NOMO-1 treated with dmso at 0.1 percent for 144 hours (cell line): ENCODE measurements around the gene PGM2L1.
A peak's percentile ranks its signal among the peaks of the same experiment; 100 is the strongest.
"Not testable (repeated sequence)": the region's sequence is repeated elsewhere in the genome, so short reads cannot be mapped to it uniquely, and the experiment has no call there.

Experiments used
- DNase-seq: peaks from one replicate; lab custom pipeline; 2025; ENCODE audit not compliant: unreplicated experiment; lab: John Stamatoyannopoulos, UW

Gene PGM2L1

GRCh38 chr11:74398244-74399159, at the start of gene PGM2L1:
PGM2L1 (minus strand) TSS chr11:74398433; CDS start chr11:74398161, 272 bp downstream.
- peak; percentile 94 for DNase-seq

GRCh38 chr11:74447720-74448119, 49.5 kb upstream of the PGM2L1 start:
- no peak for DNase-seq

DNA sequence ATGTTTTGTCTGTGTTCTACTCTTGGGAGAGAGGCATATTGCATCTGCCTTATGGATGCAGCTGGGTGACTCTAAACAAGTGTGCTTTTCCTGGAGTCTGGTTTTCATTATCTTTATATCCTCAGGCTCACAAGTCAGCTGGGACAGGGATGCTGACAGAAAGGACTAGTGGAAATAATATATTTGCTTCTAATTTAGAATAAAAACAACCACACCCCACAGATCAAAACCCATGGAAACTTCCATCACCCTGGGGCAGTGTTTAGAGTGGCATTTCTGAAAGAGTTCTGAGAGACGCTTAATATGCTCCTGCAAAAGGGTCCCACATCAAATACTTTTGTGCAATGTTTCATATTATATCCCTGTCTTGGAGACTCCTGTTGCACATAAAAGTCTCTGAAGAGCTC, 48.3 kb upstream of the PGM2L1 start:
- no peak for DNase-seq

- DNase-seq: no peak
These were observed 46.1 kb upstream of the PGM2L1 start for GRCh38 chr11:74444173-74444826.

DNA sequence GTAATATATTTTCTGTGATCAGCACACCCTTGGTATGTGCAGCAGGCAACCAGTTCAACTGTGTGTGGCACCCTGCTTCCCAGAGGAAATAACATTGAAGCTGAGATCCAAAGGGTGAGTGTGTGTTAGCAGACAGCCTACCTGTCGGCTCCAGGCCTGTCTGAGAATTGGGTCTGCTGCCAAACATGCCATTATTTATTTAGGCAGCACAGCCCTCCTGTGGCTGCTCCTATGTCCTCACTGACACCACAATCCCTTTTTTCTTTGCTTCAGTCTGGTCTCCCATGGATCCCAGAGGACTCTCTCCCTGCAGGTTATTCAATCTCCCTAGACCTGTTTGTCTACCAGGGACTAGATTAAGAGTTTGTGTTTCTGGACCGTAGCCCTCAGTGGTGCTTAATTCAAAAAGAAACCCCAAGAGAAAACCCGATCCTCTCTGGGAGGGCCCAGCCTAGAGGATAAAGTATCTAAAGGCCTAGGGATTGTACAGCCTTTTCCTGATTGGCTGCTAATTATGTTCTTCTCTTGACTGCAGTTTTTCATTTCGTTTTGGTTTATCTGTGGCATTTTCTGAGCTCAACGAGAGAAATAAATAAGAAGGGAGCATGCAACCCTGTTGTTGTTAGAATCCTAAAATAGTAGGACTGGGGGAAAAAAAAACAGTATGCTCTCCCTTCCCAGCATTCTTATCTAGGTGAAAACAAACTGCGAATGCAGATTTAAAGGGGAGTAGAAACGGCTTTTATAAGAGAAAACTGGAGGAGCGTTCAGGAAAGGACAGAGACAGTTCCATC, 45.0 kb upstream of the PGM2L1 start:
- no peak for DNase-seq

- no peak for DNase-seq
These were observed 44.4 kb upstream of the PGM2L1 start for GRCh38 chr11:74442636-74443035.

DNA sequence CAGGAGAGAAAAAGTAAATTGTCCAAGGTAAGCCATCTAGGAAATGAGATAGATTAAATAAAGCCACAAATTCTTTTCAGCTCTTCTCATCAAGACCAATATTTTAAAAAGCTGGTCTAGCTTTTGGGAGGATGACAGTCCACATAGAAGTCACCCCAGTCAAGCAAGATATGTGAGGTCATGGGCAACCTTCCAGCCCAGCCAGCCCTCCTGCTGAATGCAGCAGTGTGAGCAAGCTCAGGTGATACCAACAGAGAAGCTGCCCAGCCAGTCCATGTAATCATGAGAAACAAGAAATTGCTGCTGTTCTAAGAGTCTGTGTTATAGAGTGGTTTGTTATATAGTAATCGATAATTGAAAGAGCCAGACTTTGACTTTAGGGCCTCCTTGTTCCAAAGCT, 40.4 kb upstream of the PGM2L1 start:
- DNase-seq: no peak

- DNase-seq: no peak
These were observed 39.3 kb upstream of the PGM2L1 start for GRCh38 chr11:74437441-74438042.

- peak; percentile 72 for DNase-seq
These were observed 36.3 kb upstream of the PGM2L1 start for GRCh38 chr11:74434528-74434927.

DNA sequence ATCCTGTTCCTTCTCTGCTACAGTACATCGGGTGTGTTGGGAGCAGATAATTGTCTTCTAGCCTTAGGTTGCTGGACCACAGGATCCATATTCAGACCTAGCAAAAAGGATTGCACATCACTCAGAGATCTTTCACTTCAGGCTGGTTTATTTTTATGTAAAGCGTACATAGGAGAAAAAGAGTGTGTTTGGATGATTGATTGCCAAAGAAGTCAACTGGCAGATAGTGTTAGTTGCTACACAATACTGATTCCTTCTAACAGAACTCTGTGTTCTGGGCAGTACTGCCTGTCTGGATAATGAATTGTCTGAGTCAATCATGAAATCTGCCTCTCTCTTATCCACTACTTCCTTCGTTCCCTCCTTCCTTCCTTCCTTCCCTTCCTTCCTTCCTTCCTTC, 31.0 kb upstream of the PGM2L1 start:
- DNase-seq: no peak

DNA sequence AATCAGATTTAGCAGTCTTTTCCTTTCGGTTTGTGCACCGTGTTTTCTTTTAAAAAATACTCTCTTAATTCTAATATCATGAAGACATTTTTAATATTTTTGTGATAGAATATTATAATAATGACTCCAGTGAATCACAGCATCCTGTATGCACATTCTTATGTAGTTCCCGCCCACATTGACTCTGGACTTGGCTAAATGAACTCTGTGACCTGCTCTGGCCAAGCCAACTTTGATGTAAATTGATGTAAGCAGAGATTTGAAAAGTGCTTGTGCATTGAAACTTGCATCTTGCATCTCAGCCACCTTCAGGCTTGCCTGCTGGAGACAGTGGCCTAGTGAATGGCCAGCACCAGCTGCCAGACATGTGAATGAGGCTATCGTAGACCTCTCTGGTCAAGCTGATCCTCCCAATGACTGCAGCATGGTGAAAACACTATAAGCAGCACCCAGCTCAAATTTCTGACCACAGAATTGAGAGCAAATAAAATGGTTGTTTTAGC, 29.2 kb upstream of the PGM2L1 start:
- no peak for DNase-seq

GRCh38 chr11:74425100-74425499, 26.9 kb upstream of the PGM2L1 start:
- DNase-seq: no peak

DNA sequence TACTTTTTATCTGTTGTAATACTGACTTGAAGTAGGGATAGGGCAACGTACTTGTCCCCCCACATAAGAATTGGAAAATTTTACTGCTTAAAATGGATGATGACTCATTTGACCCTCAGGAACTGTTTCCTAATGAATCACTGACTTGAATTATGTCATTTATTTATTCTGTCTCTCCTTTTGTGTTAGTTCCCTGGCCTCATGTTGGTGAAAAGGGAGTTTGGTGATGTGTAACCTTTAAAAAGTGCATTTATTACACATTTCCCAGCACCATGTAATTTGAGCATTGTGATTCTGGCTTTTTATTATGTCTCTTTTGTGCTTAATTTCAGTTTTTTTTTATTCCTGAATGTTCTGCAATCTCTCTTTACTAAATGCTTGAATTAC, 20.3 kb upstream of the PGM2L1 start:
- no peak for DNase-seq

DNA sequence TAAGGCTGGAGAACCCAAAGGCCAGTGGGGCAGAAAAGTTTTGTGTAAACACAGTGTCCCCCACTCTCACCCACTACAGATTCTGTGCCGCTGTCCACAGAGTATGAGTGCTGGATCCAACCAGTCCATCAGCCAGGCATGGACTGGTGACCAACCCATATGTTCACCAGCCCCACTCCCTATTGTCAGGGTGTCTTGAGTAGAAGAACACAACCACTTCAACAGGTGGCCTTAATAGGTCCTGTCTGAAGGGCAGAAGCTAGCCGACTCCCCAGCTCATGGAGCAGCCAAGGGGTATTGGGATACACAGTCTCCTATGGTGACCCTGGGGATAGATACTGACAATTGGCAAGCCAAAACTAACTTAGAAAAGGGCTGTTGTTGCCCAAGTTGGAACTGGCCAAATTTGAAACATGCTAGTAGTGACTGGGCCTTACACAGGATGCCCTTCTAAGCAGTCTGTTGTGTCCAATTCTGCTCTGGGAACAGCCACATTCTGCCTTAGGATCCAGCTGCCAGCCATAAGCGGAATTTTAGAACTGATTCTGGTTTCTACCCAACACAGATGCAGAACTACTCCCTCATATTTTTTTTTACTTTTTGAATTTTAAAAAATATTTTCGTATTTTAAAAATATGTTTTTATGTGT, 19.8 kb upstream of the PGM2L1 start:
- no peak for DNase-seq

- no peak for DNase-seq
These were observed 19.2 kb upstream of the PGM2L1 start for GRCh38 chr11:74417379-74417804.

DNA sequence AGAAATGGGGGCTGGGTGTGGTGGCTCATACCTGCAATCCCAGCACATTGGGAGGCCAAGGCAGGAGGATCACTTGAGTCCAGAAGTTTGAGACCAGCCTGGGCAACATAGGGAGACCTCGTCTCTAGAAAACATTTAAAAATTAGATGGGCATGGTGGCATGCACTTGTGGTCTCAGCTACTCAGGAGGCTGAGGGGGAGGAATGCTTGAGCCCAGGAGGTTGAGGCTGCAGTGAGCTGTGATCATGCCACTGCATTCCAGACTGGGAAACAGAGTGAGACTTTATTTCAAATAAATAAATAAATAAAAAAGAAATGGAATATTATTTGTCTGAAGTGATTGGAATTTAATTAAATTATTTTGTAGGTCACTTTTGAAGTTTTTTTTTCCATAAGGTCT, 18.7 kb upstream of the PGM2L1 start:
- DNase-seq: not testable (repeated sequence)

- DNase-seq: no peak
These were observed 14.6 kb upstream of the PGM2L1 start for GRCh38 chr11:74412733-74413359.

DNA sequence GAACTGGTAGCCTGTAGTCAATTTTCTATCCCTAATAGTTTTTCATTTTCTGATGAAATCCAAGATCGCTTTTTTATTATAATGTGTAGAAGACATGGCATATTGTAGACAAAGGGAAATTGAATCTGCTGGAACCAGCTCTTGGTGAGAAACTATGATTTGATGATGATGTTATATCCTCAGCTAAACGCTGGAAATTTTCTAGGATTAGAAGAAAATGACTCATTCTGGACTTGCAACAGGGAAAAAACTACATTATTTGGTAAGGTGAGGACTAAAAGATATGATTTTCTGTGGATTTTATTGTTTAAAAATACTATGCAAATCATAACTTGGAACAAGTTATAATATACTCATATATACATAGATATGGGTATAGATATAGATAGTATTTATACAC, 14.1 kb upstream of the PGM2L1 start:
- DNase-seq: no peak

DNA sequence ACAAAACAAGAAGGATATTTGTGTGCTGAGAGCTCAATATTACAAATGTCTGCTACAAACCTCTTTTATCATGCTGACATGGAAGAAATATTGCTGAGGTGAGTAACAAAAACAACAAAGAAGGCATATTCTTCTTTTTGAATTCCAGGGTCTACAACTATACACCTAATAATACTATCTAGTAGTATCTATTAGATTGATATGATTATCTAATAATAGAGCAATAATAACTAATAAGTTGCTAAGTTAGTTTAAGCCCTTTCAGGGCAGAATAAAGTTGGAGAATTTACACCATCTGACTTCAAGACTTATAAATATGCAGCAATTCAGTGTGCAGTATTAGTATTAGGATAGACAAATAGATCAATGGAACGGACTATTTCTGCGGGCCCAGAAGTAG, 11.4 kb upstream of the PGM2L1 start:
- DNase-seq: no peak
